C4-2B (cell line): ENCODE results near the gene RNU6-8.

Source experiments
- CTCF ChIP-seq: fragments of 450-650 bp; conservative IDR thresholded peaks from 2 replicates; pipeline ENCODE4 v1.5.1; 2017; ENCODE audit warnings: mild to moderate bottlenecking
- ZFX ChIP-seq: fragments of 450-650 bp; IDR thresholded peaks from 2 replicates; pipeline ENCODE4 v1.6.1; 2017

GRCh38 chr14:32200368-32201192 is 2.5 kb downstream of the RNU6-8 start:
- TF ChIP-seq CTCF (no peak), ZFX (no peak)
